NCI-H82 (cell line): ENCODE measurements around the gene SCRN2.

Experiments used
- DNase-seq: peaks from one replicate; lab custom pipeline; 2025; lab: John Stamatoyannopoulos, UW

The SCRN2 gene

DNA sequence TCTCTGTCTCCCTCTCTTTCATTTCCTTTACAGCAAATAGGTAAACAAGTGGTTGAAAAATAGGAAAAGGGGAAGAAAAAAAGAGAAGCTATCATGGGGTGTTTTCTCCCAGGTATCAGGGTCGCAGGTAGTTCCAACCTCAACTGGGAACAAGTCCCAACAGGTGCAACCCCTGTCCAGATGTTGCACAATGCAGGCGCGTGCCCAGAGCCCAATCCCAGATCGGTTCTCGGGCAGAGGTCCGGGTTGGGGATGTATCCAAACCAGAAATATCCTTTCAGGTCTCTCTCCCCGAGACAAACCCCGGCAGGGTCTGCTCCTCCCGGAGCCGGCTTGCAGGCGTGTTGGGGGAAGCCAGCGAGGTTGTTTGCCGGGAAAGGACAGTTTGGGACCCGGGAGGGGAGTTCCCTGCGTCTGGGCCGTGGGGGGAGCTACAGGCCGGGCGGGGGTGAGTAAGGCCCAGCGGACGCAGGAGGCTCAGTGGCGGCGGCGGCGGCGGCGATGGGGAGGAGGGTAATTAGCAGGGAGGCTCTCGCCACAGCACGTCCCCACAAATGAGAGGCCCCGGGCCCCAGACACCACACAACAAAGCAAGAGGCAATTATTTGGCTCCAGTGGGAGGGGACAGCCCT lies 31.1 kb upstream of the SCRN2 start:
- no peak for DNase-seq

- no peak for DNase-seq
Observed at GRCh38 chr17:47871048-47871447, 30.0 kb upstream of the SCRN2 start.

DNA sequence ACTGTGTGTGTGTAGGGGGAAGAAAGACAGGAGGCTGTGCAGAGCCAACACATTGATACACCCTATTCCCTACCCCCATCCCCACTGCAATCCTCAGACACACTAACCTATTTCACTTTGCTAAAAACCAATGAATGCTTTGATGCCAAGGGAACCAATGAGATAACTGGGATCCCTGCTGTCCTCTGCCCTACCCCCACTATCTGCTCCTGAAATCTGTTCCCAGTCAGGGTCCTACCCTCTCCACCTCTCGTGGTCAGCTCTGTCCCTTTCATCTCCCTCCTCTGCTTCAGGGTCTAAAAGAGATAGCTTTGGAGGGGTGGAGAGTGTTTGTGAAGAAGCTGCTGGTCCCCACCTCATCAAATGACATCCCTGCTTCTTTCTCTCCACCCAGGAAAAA lies 29.0 kb upstream of the SCRN2 start:
- DNase-seq = no peak

DNA sequence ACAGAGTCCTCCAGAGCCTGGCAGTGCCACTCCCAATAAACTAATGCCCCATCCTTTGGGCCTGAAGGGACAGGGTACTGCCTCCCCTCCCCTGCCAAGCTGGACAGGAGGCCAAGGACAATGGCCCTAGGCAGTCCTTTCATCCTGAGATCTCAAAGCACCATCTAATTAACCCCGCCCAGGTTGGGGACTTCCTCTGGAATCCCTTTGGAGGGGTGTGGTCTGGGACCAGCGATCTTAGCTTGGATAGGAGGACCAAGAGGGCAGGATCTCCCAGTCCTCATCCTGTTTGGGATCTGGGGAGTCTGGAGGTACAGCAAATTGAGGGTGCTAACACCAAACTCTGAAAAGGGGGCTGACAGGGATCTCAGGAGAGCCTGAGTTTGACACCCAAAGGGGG lies 28.0 kb upstream of the SCRN2 start:
- DNase-seq = no peak

- DNase-seq = no peak
Observed at GRCh38 chr17:47867813-47868533, 26.9 kb upstream of the SCRN2 start.

DNA sequence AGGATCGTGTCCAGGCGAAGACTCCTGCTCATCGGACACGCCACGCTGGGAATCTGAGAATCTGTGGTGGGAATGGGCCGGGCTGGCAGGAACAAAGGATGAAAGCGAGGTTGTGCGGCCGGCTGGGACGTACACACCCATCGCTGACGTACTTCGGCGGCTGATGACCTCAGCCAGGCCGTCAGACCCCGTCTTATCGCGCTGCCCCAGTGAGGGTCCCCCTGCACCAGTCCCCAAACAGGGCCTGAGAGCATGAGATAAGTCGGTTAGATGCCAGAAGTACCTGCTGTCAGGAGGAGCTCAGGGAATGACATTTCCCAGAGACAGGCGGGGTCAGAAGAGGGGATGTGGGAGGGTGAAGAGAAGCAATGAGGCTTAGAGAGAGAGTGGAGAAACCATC lies 25.9 kb upstream of the SCRN2 start:
- no peak for DNase-seq

DNA sequence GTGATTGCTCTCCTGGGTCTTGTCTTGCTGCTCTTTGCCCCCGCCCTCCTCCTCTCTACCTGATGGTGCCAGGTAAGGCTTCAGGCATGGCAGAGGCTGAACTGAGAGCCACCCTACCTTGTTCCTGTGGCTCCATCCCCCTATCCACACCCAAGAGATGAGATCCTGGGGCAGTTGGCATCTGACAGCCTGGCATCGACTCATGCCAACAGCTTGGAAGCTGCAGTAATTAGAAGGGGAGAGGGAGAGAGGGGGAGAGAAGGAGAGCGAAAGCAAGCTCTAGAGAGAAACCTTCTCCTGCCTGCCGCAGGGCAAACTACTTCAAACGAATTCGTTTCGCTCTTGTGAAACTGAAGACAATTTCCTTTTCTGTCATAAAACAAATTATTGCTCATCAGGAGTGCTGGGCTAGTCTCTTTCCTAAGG lies 23.7 kb upstream of the SCRN2 start:
- DNase-seq = no peak

- DNase-seq = no peak
Observed at GRCh38 chr17:47862621-47863440, 21.8 kb upstream of the SCRN2 start.

DNA sequence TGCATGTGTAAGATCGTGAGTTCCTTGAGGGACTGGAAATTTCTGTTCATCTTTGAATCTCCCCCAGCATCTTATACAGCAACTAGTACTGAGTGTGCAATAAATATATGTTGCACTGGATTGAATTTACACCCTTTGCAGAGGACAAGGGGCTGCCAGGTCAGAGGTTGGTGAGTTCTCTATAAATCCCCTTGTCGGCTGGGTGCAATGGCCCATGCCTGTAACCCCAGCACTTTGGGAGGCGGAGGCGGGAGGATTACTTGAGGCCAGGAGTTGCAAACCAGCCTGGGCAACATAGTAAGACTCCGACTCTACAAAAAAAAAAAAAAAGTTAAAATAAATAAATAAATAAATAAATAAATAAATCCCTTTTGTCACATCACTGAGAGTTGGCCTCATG lies 19.3 kb upstream of the SCRN2 start:
- no peak for DNase-seq

GRCh38 chr17:47857551-47858455 lies 16.7 kb upstream of the SCRN2 start:
- DNase-seq = no peak

DNA sequence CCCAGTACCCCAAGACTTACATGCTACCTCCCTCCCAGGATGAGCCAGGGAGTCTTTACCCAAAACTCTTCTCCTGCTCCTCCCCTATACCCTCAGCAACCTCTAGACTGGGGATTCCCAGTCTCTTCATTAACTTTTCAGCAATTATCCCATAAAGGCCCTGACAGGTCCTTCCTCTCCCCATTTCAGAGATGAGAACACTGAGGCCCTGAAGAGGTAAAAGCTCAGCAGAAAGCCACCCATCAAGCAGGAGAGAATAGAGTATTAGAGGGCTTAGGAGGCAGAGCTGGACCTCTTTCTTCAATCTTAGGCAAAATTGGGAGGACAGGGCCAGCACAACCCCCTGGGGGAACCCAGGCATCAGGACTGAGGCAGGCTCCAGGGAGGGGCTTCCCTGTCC lies 15.8 kb upstream of the SCRN2 start:
- DNase-seq = no peak

- DNase-seq = no peak
Observed at GRCh38 chr17:47855737-47856136, 14.7 kb upstream of the SCRN2 start.

- no peak for DNase-seq
Observed at GRCh38 chr17:47853616-47854015, 12.5 kb upstream of the SCRN2 start.

GRCh38 chr17:47852113-47852949 lies 11.3 kb upstream of the SCRN2 start:
- no peak for DNase-seq

GRCh38 chr17:47851764-47852112 lies 10.7 kb upstream of the SCRN2 start:
- no peak for DNase-seq

DNA sequence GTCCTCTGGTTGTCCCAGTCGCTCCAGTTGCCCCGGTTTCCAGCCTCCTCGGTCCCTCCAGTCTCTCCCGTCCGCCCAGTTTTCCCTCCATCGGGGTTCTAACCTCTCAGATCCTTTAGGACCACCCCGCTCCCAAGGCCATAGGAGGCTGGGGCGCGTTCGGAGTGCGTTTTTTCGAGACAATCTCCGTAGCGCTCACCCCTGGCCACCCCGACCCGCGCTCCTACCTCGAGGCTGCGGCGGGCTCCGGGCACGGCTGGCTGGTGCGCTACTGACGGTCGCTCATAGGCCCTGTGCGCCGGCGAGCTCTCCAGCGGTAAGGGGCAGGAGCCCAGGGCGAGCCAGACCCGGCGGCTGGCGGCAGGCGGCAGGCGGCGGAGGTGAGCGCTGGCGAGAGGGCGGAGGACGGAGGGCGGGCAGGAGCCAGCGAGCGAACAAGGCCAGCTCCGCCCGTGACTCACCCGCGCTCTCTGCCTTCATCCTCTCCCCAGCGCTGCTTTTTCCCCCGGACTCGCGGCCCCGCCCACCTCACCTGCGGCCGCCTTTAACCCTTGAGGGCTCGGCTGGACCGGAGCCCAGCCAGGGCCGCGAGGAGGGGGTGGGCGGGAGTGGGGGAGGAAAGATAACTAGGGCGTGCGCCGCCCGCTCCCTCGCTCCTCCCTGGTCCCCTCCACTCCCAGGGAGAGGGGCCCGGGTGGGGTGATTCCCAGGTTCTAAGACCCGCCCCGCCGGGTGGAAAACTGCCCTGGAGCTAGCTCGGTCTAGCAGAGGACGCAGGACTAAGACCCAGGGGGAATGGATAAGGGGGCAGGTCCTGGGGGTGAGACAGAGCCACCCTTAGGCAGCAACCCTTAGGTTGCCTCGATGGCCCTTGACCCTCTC lies 9.9 kb upstream of the SCRN2 start, which contains the start of gene SP6:
Gene SP6 (minus strand): TSS at position 472 of the 882 bp plus-strand sequence. CDS start 2,734 bp downstream, outside the sequence.
- DNase-seq = peak; percentile 62

DNA sequence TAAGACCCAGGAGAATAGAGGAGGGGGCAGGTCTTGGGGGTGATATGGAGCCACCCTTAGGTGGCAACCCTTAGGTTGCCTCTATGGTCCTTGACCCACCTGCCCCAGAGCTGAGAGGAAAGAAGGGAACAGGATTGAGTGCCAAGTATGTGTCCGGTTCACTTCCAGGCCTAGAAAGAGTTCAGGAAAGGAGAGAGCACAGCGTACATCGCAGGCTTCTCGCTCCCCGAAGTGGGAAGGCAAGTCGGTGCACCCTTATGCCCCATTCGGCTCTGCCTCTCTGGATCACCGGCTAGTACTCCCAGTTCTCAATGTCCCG lies 9.3 kb upstream of the SCRN2 start:
- DNase-seq = no peak

DNA sequence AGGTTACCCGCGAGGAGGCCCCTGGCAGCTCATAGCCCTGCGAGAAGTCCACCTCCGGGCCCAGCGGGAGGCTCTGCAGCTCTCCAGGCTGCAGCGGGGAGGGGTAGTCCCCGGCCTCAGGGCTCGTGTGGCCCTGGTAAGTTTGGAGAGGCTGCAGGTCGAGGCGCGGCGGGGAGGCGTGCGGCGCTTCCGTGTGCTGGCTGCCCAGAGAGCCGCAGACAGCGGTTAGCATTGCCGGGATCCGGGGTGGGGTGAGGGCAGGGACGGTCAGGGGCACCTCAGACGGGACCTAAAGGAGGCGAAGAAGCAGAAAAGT lies 7.1 kb upstream of the SCRN2 start:
- DNase-seq = no peak

- DNase-seq = peak; percentile 51
Observed at GRCh38 chr17:47847341-47848197, 6.5 kb upstream of the SCRN2 start.
